SH-SY5Y (cell line): ENCODE results near the gene GAS2L2.

Experiments
- GATA2 ChIP-seq: IDR thresholded peaks from 2 replicates; pipeline ENCODE4 v1.6.1; 2011; ENCODE audit warnings: mild to moderate bottlenecking, low read depth, low read length
- GATA3 ChIP-seq: IDR thresholded peaks from 2 replicates; pipeline ENCODE4 v1.6.1; 2011; ENCODE audit warnings: low read depth, mild to moderate bottlenecking, low read length, moderate library complexity

The GAS2L2 gene

GRCh38 chr17:35784895-35785294, 31.9 kb upstream of the GAS2L2 start:
- TF ChIP-seq GATA2 (no peak), GATA3 (no peak)

- TF ChIP-seq GATA2 (no peak), GATA3 (no peak)
Observed at GRCh38 chr17:35780950-35781349, 27.9 kb upstream of the GAS2L2 start.

- no peak for TF ChIP-seq GATA3
- TF ChIP-seq GATA2 = no peak
Observed at GRCh38 chr17:35778641-35779196, 25.7 kb upstream of the GAS2L2 start.

GRCh38 chr17:35775583-35775982, 22.5 kb upstream of the GAS2L2 start:
- TF ChIP-seq GATA3 (no peak), GATA2 (no peak)

GRCh38 chr17:35775039-35775438, 22.0 kb upstream of the GAS2L2 start:
- TF ChIP-seq GATA2 (no peak), GATA3 (no peak)

- TF ChIP-seq GATA3 (no peak), GATA2 (no peak)
Observed at GRCh38 chr17:35774499-35774898, 21.5 kb upstream of the GAS2L2 start.

- TF ChIP-seq GATA3 (no peak), GATA2 (no peak)
Observed at GRCh38 chr17:35773679-35774425, 20.8 kb upstream of the GAS2L2 start.

GRCh38 chr17:35773129-35773528, 20.1 kb upstream of the GAS2L2 start:
- no peak for TF ChIP-seq GATA3
- no peak for TF ChIP-seq GATA2

GRCh38 chr17:35769895-35770486, 17.0 kb upstream of the GAS2L2 start:
- no peak for TF ChIP-seq GATA3
- no peak for TF ChIP-seq GATA2

- TF ChIP-seq GATA3 (no peak), GATA2 (no peak)
Observed at GRCh38 chr17:35768797-35769196, 15.8 kb upstream of the GAS2L2 start.

GRCh38 chr17:35766903-35767510, 14.0 kb upstream of the GAS2L2 start:
- TF ChIP-seq GATA3 (no peak), GATA2 (no peak)

- no peak for TF ChIP-seq GATA2
- no peak for TF ChIP-seq GATA3
Observed at GRCh38 chr17:35766489-35766877, 13.4 kb upstream of the GAS2L2 start.

- TF ChIP-seq GATA2 = no peak
- TF ChIP-seq GATA3 = no peak
Observed at GRCh38 chr17:35765756-35766488, 12.9 kb upstream of the GAS2L2 start.

GRCh38 chr17:35765086-35765710, 12.2 kb upstream of the GAS2L2 start:
- TF ChIP-seq GATA2 (no peak), GATA3 (no peak)
